GM19468 (cell line): Measurements from ENCODE around the gene KIFAP3.
"Not testable (repeated sequence)": the region's sequence is repeated elsewhere in the genome, so short reads cannot be mapped to it uniquely, and the experiment has no call there.

Experiments
- ATAC-seq: cut with Tn5 transposase; IDR thresholded peaks from one replicate; pipeline ENCODE4 v1.9.1; 2021; ENCODE audit warnings: mild to moderate bottlenecking, moderate library complexity, moderate number of reproducible peaks; ENCODE audit not compliant: unreplicated experiment; ENCODE audit errors: extremely low read depth

KIFAP3 gene

DNA sequence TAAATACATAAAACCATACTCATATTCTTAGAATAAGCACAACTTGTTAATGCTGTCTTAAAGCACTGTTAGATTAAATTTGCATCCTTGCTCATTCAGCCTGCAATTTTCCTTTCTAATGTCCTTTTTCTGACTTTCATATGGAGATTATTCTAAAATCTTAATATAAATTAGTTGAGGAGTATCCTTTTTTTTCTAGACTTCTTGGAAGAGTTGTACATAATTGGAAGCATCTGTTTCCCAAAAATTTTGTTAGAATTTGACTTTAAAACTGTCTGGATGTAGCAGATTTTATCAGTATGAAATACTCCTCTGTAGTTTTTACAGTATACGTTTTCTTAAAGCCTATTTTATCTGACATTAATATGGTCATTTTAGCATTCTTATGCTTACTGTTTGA, 9.7 kb downstream of the KIFAP3 start:
- no peak for ATAC-seq

DNA sequence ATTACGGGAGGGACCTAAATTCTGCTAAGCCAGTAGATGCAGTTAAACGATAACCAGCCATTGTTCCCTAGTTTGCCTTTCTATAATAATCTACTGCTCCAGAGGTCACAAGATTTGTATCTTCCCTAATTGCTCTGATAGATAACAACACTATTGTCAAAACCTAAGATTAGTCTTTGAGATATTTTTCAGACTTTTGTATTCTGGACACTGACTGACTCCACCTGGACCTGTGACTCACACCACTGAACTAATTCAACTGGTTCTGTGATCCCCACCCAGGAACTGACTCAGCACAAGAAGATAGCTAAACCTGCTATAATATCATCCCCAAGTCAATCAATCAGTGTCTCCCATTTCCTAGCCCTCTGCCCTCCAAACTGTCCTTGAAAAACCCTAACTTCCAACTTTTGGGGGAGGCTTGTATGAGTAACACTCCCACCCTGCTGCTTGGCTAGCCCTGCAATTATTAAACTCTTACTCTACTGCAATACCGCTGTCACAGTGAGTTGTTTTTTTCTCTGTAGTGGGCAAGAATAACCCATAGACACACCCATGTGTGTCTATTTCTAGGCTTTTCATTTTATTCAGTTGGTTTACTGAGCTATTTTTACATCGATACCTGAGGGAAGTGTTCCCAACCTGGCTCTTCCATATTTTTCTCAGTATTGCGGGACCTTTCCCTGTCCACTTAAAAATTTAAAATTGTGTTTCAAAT, 11.2 kb downstream of the KIFAP3 start:
- ATAC-seq = no peak

DNA sequence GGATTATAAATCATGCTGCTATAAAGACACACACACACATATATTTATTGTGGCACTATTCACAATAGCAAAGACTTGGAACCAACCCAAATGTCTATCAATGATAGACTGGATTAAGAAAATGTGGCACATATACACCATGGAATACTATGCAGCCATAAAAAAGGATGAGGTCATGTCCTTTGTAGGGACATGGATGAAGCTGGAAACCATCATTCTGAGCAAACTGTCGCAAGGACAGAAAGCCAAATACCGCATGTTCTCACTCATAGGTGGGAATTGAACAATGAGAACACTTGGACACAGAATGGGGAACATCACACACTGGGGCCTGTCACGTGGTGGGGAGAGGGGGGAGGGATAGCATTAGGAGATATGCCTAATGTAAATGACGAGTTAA, 12.8 kb downstream of the KIFAP3 start:
- not testable (repeated sequence) for ATAC-seq

DNA sequence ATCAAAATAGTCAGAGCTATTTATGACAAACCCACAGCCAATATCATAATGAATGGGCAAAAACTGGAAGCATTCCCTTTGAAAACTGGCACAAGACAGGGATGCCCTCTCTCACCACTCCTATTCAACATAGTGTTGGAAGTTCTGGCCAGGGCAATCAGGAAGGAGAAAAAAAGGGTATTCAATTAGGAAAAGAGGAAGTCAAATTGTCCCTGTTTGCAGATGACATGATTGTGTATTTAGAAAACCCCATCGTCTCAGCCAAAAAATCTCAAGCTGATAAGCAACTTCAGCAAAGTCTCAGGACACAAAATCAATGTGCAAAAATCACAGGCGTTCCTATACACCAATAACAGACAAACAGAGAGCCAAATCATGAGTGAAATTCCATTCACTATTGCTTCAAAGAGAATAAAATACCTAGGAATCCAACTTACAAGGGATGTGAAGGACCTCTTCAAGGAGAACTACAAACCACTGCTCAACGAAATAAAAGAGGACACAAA, 14.4 kb downstream of the KIFAP3 start:
- ATAC-seq = not testable (repeated sequence)

GRCh38 chr1:170049176-170049800, 25.2 kb downstream of the KIFAP3 start:
- no peak for ATAC-seq

DNA sequence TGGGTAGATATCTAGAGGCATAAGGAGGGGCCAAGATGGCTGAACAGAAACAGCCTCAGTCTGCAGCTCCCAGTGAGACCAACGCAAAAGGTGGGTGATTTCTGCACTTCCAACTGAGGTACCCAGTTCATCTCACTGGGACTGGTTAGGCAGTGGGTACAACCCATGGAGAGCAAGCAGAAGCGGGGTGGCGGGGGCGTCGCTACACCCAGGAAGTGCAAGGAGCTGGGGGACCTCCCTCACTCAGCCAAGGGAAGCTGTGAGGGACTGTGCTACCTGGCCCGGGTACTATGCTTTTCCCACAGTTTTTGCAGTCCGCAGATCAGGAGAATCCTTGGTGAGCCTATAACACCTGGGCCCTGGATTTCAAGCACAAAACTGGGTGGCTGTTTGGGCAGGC, 26.0 kb downstream of the KIFAP3 start:
- no peak for ATAC-seq

DNA sequence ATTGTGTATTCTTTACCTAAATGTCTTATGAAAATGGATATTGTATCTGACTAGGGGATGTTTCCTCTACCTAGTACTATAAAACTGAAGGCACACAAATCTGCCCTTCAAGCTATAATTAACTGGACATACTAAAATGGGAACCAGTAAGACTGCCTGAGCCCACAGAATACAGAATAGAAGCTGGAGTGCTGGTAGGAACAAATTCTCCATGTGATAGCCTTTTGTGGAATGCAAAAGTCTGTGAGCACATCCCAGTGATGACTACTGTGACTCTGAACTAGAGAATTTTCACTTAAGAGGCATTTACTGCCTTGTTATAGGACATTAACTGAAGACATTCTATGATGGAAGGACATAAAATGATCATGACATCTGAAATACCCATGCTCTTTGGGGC, 30.3 kb downstream of the KIFAP3 start:
- ATAC-seq = no peak

- ATAC-seq = no peak
Measured at GRCh38 chr1:170041423-170042192, 32.9 kb downstream of the KIFAP3 start.

DNA sequence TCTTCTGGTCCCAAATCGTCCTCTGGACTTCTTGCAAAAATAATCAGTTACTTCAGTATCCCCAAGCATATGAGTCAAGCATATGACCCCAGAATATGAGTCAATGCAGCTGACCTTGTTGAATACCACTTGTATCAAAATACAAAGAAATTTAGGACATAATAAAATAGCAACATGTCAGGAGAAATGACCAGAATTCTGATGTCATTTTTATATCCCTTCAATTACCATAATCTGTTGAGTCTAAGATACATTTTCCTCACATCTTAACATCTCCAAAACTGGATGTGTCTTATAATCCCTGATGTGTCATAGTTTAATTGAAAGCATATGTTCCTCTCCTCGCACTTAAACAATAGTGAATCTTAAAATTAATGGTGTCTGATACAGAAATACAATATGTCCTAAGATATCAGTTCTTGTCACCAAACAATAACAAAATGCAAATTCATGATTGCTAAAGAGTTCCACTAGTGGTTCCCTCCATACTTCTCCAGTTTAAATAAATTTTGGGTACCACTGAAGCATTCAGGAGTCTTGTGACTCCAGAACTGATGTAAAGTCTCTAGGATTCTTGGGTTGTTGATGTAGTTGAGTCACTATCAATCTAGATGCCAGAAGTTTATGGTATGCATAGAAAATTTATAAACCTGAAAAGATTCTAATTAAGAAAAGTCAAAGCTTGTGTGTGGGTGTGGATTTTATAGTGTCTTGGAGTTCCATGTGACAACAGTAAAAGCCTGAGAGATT, 41.8 kb downstream of the KIFAP3 start:
- ATAC-seq = no peak

DNA sequence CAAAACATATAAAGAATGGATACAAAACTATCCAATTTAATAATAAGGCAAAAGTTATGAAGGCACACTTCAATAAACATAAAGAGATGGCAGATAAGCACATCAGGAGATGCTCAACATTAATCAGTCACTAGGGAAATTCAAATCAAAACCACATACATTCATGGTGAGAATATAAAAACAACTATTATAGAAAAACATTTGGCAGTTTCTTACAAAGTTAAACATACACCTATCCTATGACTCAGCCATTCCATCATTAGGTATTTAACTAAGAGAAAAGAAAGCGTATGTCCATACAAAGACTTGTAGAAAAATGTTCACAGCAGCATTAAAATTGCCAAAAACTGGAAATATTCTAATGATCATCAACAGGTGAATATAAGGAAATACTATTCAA, 44.3 kb downstream of the KIFAP3 start:
- ATAC-seq = no peak

DNA sequence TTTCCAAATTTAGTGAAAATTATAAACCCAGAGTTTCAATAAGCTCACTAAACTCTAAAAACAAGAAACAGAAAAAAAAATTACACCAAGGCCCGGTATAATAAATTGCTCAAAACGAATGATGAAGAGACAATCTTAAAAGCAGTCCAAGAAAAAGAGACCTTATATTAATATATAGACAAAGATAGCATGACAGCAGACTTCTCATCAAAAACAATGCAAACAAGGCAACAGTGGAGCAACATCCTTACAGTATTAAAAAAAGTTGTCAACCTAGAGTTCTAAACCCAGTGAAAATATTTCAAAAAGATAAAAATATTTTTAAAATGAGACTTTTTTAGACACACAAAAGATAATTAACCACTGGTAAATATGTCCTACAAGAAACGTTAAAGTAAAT, 46.7 kb downstream of the KIFAP3 start:
- no peak for ATAC-seq

DNA sequence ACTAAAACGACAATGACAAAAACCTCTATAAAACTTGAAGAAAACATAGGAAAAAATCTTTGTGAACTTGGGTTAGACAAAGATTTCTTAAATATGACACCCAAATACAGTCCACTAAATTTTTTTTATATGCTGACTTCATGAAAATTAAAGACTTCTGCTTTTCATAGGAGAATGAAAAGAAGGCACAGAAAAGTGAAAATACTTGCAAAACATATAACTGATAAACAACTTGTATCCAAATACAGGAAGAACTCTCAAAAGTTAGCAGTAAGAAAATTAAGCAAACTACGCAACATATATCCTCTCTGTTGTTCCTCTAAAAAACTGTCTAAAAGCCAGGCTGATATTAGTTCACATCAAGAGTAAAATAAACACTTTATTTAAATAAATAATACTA, 53.6 kb downstream of the KIFAP3 start:
- ATAC-seq = no peak

GRCh38 chr1:170017478-170017877, 57.0 kb downstream of the KIFAP3 start:
- ATAC-seq = no peak

DNA sequence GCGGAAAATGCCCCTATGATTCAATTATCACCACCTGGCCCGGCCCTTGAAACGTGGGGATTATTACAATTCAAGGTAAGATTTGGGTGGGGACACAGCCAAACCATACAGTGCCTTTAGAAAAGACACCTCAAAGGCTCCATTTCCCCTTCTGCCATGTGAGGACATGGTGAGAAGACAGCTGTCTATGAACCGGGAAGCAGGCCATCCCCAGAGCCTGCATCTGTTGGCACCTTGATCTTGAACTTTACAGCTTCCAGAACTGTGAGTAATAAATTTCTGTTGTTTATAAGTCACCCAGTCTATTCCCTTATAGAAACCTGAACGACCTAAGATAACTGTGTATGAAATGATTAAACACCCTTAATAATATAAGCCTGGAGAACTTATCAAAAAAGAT, 61.6 kb downstream of the KIFAP3 start:
- ATAC-seq = no peak

GRCh38 chr1:170010443-170010842, 64.1 kb downstream of the KIFAP3 start:
- no peak for ATAC-seq

DNA sequence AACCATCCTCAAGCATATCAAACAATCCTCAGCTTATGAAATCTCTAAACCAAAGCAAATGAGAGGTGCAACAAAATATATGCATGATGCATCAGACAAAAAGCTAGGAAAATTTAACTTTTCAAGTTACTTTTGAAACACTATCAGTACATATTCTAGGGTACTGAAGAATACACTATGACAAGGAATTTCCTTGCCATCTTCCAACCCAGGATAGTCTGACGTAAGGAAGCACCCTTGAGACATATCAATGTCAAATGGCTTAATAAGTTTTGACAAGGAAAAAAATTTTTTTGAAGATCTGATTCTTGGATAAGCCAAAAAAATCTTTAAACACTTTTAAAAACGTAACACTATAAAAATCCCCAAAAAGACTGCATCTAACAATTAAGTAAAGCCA, 64.9 kb downstream of the KIFAP3 start:
- no peak for ATAC-seq

- ATAC-seq = not testable (repeated sequence)
Measured at GRCh38 chr1:170008745-170009144, 65.8 kb downstream of the KIFAP3 start.

DNA sequence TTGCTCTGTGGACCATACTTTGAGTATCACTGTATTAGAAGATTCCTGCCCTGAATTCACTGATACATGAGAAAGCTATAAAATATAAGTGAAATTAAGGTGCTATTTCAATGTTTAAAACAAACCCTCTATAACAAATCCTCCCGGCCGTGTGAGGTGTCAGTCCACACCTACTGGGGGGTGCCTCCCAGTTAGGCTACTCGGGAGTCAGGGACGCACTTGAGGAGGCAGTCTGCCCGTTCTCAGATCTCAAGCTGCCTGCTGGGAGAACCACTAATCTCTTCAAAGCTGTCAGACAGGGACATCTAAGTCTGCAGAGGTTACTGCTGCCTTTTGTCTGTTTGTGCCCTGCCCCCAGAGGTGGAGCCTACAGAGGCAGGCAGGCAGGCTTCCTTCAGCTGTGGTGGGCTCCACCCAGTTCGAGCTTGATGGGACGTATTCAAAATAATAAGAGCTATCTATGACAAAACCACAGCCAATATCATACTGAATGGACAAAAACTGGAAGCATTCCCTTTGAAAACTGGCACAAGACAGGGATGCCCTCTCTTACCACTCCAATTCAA, 71.1 kb downstream of the KIFAP3 start:
- not testable (repeated sequence) for ATAC-seq

DNA sequence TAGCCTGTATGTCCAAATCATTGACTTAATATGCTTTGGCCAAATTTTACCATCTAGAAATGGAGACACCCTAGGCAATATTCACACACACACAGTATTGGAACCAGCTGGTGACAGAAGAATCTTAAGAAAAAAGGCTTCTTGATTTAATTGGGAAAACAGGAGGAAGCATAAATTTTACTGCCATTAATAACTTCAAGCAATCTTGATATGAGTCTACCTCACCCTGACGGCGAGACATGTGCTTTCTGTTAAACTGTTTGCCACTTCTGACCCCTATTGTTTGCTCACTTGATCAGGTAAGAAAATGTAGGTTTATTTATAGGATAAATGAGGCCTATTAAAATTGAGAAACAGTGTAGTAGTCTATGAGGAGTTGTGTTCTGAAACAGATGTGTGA, 73.2 kb downstream of the KIFAP3 start:
- no peak for ATAC-seq

GRCh38 chr1:169999761-170000160, 74.7 kb downstream of the KIFAP3 start:
- ATAC-seq = no peak
